ENCODE results near the gene GFRA1. TPM values are rescaled to one million over a fixed set of nuclear protein-coding genes. Genes with fewer than 3 reads are reported as not detected.

Gene GFRA1
- total and polyA plus RNA-seq, 2 of the 4 experiments (the other 2 are of a cell fraction) = 9.1 to 9.3 TPM

- Histone ChIP-seq H4K20me1 (ENCODE audit: insufficient read depth, low read length) (no peaks in the 10 kb centered on the region; the same call in 1 of the 2 replicates), H4K5ac (ENCODE audit: low read depth, low read length) (no peak overlapping the region), H3K27ac (ENCODE audit: insufficient read depth, low read length) (no peak overlapping the region), H2BK120ac (ENCODE audit: low read depth, low read length) (no peak overlapping the region), H2AFZ (replicated peaks; ENCODE audit: low read length, poor library complexity) (no peak overlapping the region), H4K91ac (ENCODE audit: insufficient read depth, low read depth, low read length) (no peak overlapping the region), H3K14ac (replicated peaks; ENCODE audit: low read depth, low read length) (no peak overlapping the region), H4K8ac (ENCODE audit: low read depth in 2 of 2, low read length in 2 of 2) (no peak overlapping the region), H3K79me1 (ENCODE audit: low read depth in 1 of 2, low read length in 2 of 2) (no peaks in the 10 kb centered on the region), H3K4me1 (ENCODE audit: control insufficient read depth, insufficient read depth, low read length) (no peaks in the 10 kb centered on the region), H2AK9ac (replicated peaks; ENCODE audit: low read depth, low read length, poor library complexity) (no peak overlapping the region), H3K27me3 (ENCODE audit: control insufficient read depth, insufficient read depth, low read length) (no peaks in the 10 kb centered on the region), H3K9me1 (ENCODE audit: insufficient read depth, low read length) (no peaks in the 10 kb centered on the region), H3K56ac (ENCODE audit: extremely low read depth, insufficient read depth, low read length) (no peak overlapping the region), H2BK20ac (ENCODE audit: low read depth, low read length) (no peak overlapping the region), H3K9ac (ENCODE audit: low read depth, low read length) (no peak overlapping the region), H2BK15ac (ENCODE audit: low read depth, low read length) (no peak overlapping the region), H3K36me3 (ENCODE audit: control insufficient read depth, insufficient read depth, low read length) (no peaks in the 10 kb centered on the region), H3K4me3 (ENCODE audit: insufficient read depth, low read depth, low read length) (no peak overlapping the region), H3K4me2 (ENCODE audit: low read depth, low read length) (no peak overlapping the region), H3K23ac (ENCODE audit: low read depth, low read length) (no peak overlapping the region), H2AK5ac (ENCODE audit: low read depth, low read length) (no peak overlapping the region), H3K9me3 (ENCODE audit: control insufficient read depth, insufficient read depth, low read length) (no peaks in the 10 kb centered on the region), H3K18ac (ENCODE audit: low read depth, low read length) (no peak overlapping the region), H3K4ac (ENCODE audit: low read depth, low read length) (no peak overlapping the region), H2BK5ac (ENCODE audit: low read depth, low read length, poor library complexity, severe bottlenecking) (no peak overlapping the region)
- ATAC-seq (ENCODE audit: low read depth) = no peak
- TF ChIP-seq MAZ (IDR thresholded peaks at IDR 0.05; ENCODE audit: borderline replicate concordance, low read depth, low read length) (no peak), BHLHE40 (IDR thresholded peaks at IDR 0.05; ENCODE audit: low read depth, low read length) (no peak), CTCF (conservative IDR thresholded peaks at IDR 0.05; ENCODE audit: low read depth, low read length) (no peak)
- intact Hi-C loops (cut with micrococcal nuclease) = no loop called here
- no TSS peak for BruUV-seq (replicated peaks)
- DNase-seq = no peak
- dilution Hi-C loops (cut with HindIII; ENCODE audit: low sequenced_read_pairs, unreplicated experiment) = no loop called here
- ChIA-PET POLR2A (ENCODE audit: unreplicated experiment) (no interaction called here), CTCF (no interaction called here)
- in situ Hi-C loops (cut with MboI; ENCODE audit: low sequenced_read_pairs) = no loop called here
- WGBS, 2 experiments (ENCODE audit: extremely low coverage in 2 of 2, insufficient read length in 1 of 2) = no CpG with 5 or more reads among the region's 3 CpGs
These were observed 56.3 kb downstream of the GFRA1 start for GRCh38 chr10:116216676-116217075.
